ENCODE data around the gene RIT1.

DNA sequence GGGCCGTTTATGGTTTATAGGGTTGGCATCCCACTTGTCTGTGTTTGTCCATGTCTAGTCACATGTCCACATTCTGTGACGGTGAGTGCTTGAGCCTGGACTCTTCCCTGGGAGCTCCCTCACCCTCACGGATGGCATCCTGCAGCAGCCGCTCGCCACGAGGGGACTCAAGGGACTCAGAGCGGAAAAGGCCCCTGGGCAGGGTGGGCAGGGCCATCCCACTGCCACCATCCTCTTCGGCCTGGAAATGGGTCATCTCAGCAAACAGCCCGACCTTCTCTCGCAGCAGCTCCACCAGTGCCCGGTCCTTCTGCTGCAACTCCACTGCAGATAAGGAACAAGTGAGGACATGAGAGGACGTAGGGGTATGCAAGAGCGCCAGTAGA is 41.3 kb upstream of the RIT1 start:
- TF ChIP-seq ZNF263 (CRISPR knock-in tag; IDR thresholded peaks at IDR 0.05; ENCODE audit: low read depth) (no peak), CTCF (IDR thresholded peaks at IDR 0.05) (no peak), CREB1 (CRISPR knock-in tag; IDR thresholded peaks at IDR 0.05) (no peak), CBFB (CRISPR knock-in tag; IDR thresholded peaks at IDR 0.05; ENCODE audit: low read depth) (no peak)
- TF ChIP-seq, protein P1, sequence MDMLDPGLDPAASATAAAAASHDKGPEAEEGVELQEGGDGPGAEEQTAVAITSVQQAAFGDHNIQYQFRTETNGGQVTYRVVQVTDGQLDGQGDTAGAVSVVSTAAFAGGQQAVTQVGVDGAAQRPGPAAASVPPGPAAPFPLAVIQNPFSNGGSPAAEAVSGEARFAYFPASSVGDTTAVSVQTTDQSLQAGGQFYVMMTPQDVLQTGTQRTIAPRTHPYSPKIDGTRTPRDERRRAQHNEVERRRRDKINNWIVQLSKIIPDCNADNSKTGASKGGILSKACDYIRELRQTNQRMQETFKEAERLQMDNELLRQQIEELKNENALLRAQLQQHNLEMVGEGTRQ (CRISPR knock-in tag; IDR thresholded peaks at IDR 0.05) = no peak
- TF ChIP-seq, protein P2, sequence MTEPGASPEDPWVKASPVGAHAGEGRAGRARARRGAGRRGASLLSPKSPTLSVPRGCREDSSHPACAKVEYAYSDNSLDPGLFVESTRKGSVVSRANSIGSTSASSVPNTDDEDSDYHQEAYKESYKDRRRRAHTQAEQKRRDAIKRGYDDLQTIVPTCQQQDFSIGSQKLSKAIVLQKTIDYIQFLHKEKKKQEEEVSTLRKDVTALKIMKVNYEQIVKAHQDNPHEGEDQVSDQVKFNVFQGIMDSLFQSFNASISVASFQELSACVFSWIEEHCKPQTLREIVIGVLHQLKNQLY (CRISPR knock-in tag; IDR thresholded peaks at IDR 0.05) = no peak
- TF ChIP-seq, protein P3, sequence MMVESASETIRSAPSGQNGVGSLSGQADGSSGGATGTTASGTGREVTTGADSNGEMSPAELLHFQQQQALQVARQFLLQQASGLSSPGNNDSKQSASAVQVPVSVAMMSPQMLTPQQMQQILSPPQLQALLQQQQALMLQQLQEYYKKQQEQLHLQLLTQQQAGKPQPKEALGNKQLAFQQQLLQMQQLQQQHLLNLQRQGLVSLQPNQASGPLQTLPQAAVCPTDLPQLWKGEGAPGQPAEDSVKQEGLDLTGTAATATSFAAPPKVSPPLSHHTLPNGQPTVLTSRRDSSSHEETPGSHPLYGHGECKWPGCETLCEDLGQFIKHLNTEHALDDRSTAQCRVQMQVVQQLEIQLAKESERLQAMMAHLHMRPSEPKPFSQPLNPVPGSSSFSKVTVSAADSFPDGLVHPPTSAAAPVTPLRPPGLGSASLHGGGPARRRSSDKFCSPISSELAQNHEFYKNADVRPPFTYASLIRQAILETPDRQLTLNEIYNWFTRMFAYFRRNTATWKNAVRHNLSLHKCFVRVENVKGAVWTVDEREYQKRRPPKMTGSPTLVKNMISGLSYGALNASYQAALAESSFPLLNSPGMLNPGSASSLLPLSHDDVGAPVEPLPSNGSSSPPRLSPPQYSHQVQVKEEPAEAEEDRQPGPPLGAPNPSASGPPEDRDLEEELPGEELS (CRISPR knock-in tag; IDR thresholded peaks at IDR 0.05) = no peak

All from WTC11 (cell line).